NCI-H526 treated with DMSO at 0.1 percent for 48 hours (cell line): Measurements from ENCODE around the gene PNPLA6.
"Not testable (repeated sequence)": the region's sequence is repeated elsewhere in the genome, so short reads cannot be mapped to it uniquely, and the experiment has no call there.

ENCODE experiments used
- DNase-seq: peaks from one replicate; lab custom pipeline; 2025; lab: John Stamatoyannopoulos, UW

Gene PNPLA6

GRCh38 chr19:7556696-7557315 is 21.3 kb downstream of the PNPLA6 start:
- no peak for DNase-seq

- no peak for DNase-seq
These were observed 23.1 kb downstream of the PNPLA6 start for GRCh38 chr19:7558667-7559066.

GRCh38 chr19:7559102-7559501 is 23.6 kb downstream of the PNPLA6 start:
- DNase-seq = no peak

GRCh38 chr19:7560255-7560654 is 24.7 kb downstream of the PNPLA6 start:
- no peak for DNase-seq

GRCh38 chr19:7561325-7561724 is 25.8 kb downstream of the PNPLA6 start:
- DNase-seq = no peak

- no peak for DNase-seq
These were observed 27.3 kb downstream of the PNPLA6 start for GRCh38 chr19:7562646-7563393.

GRCh38 chr19:7564866-7565265 is 29.3 kb downstream of the PNPLA6 start:
- no peak for DNase-seq

- DNase-seq = no peak
These were observed 29.8 kb downstream of the PNPLA6 start for GRCh38 chr19:7565332-7565731.

- DNase-seq = no peak
These were observed 35.2 kb downstream of the PNPLA6 start for GRCh38 chr19:7570761-7571160.

- DNase-seq = no peak
These were observed 40.0 kb downstream of the PNPLA6 start for GRCh38 chr19:7575434-7576040.

GRCh38 chr19:7577422-7577821 is 41.9 kb downstream of the PNPLA6 start:
- not testable (repeated sequence) for DNase-seq

GRCh38 chr19:7578127-7578526 is 42.6 kb downstream of the PNPLA6 start:
- no peak for DNase-seq

GRCh38 chr19:7579182-7579581 is 43.7 kb downstream of the PNPLA6 start:
- DNase-seq = no peak

- DNase-seq = no peak
These were observed 46.9 kb downstream of the PNPLA6 start for GRCh38 chr19:7582446-7582845.

GRCh38 chr19:7589822-7590221 is 54.3 kb downstream of the PNPLA6 start:
- no peak for DNase-seq

- DNase-seq = no peak
These were observed 54.7 kb downstream of the PNPLA6 start for GRCh38 chr19:7590256-7590655.

GRCh38 chr19:7595466-7596133 is 60.1 kb downstream of the PNPLA6 start, which contains the start of gene CAMSAP3:
CAMSAP3 (plus strand) TSS chr19:7595863; CDS start chr19:7596003, 140 bp downstream.
- peak; percentile 51 for DNase-seq

GRCh38 chr19:7596211-7596937 is 60.9 kb downstream of the PNPLA6 start:
- no peak for DNase-seq

GRCh38 chr19:7597689-7598088 is 62.2 kb downstream of the PNPLA6 start:
- no peak for DNase-seq

GRCh38 chr19:7598180-7598579 is 62.7 kb downstream of the PNPLA6 start:
- DNase-seq = no peak

- DNase-seq = no peak
These were observed 65.2 kb downstream of the PNPLA6 start for GRCh38 chr19:7600721-7601120.
